Left renal cortex interstitium (tissue), 4 donors: ENCODE results near the gene APBA1. TPM values are rescaled to one million over a fixed set of nuclear protein-coding genes. Genes with fewer than 3 reads are reported as not detected.
"Not testable (repeated sequence)": the region's sequence is repeated elsewhere in the genome, so short reads cannot be mapped to it uniquely, and the experiment has no call there.

Source experiments
- DNase-seq, 4 donors: peaks; one replicate each; pipeline ENCODE4 v3.0.0-alpha.2; 2013; ENCODE audit warnings: low read depth in 4 of 4, low spot score in 2 of 4, missing footprints in 1 of 4
- polyA plus RNA-seq, 4 donors: library from polyadenylated mRNA; unstranded; fragments of 120-200 nt; gene quantifications; one replicate each; pipeline ENCODE4 v1.2.1, GENCODE V29; 2013; ENCODE audit not compliant: insufficient read length in 4 of 4

The APBA1 gene
- polyA plus RNA-seq, 4 donors, result 13.6 to 17.8 (median 16.6) TPM

DNA sequence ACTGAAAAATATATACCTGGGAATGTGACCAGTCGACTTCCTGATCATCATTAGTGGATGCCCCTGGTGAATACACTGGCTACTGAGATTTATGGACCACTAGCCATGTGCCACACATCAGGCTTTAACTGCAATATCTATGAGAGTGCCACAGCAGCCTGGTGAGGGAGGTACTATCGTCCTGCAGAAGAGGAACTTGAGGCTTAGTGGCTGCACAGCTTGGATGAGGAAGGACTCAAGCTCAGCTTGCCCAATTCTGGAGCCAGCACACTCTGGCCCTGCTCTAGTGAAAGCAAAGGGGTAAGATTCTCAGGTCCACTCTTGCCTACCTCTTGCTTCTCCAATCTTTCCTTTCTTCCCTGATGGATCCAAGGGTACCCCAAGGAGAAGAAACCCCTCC lies 217.8 kb downstream of the APBA1 start:
- no peak for DNase-seq

GRCh38 chr9:69453746-69454145 lies 218.4 kb downstream of the APBA1 start:
- no peak for DNase-seq

- DNase-seq, result no peak
Measured at GRCh38 chr9:69452110-69452782, 219.9 kb downstream of the APBA1 start.

DNA sequence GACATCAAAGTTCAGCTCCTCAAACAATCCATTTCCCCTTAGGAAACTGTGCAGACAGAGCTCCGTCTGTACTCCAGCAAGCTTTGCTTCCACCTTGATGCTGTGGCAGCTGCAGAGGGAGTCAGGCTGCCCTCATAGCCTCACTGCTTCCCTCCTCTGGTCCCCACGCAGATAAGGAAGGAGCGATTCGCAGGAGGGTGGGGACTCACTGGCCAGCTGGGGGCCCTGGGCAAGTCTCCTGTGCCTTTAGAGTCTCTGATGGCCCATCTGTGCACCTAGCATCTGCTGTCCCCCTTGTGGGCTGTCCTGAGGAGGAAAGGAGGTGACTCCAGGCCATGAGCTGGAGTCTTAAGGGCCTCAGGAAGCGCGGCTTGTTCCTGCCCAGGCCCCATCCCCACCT lies 225.7 kb downstream of the APBA1 start:
- DNase-seq, result no peak

DNA sequence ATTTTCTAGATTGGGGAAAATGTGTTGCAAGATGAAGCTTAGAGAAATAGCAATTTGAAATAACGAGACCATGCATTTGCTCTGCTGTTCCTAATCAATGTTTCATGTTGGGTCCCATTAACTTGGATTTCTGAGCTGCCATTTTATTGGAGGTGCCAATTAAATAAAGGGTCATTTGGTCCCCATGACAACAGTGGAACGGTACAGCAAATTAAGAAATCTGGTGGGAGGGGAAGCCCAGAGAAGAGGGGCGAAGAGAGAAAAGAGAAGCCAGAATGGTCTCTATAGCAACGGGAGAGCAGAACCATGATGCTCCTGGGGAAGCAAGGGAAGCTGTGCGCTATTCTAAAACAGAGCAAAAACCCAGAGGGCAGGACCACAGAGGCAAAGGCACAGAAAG lies 226.9 kb downstream of the APBA1 start:
- DNase-seq, result no peak

DNA sequence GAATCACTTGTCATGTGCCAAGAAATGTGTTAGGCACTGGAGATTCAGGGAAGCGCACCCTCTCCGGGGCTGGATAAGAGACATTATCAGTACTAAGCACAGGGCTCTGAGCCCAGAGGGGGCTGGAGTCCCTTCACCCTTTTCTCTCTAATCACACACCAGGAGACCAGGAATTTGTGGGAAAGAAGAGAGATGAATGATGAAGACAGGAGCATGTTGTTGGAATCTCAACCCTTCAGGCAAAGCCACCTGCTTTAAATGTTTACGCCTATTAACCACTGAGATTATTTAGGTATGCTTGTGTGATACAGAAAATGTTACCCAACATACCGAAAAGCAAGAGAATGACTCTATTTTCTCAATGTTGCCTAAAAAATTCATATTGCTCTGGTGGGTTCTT lies 227.4 kb downstream of the APBA1 start:
- no peak for DNase-seq

GRCh38 chr9:69444021-69444420 lies 228.2 kb downstream of the APBA1 start:
- DNase-seq, result no peak

DNA sequence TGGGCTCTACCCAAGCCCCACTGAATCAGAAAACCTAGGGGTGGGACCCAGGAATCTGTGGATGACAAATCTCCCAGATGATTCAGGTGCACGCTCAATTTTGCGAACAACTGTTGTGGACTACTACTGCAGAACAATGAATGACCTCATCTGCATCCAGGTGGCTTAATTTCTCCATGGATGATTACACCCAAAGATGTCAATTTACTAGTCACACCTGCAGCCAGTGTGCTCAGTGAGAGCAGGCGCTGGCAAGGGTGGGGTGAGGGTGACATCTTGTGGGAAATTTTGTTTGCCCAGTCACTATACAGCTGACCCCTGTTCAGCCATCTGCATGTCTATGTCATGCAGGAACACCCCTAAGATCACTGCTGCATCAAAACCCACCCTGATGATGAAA lies 229.0 kb downstream of the APBA1 start:
- DNase-seq, result no peak

DNA sequence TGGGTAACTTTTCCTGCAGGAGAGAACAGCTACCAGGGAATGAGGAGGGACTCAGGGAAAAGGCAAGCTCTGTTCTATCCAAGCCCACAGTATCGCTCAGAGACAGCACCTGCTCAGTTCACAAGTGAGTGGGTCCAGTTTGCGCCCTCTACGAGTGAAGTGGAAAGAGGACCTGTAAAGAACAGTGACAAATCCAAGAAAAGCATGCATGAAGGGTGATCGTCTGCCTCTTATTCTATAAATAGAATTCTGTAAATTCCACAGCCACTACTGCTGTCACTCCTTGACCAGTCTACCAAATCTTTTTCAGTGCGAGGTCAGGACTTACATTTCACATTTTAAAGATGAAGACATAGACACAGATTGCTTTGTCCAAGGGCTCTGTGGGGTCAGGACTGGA lies 229.7 kb downstream of the APBA1 start:
- DNase-seq, result no peak

DNA sequence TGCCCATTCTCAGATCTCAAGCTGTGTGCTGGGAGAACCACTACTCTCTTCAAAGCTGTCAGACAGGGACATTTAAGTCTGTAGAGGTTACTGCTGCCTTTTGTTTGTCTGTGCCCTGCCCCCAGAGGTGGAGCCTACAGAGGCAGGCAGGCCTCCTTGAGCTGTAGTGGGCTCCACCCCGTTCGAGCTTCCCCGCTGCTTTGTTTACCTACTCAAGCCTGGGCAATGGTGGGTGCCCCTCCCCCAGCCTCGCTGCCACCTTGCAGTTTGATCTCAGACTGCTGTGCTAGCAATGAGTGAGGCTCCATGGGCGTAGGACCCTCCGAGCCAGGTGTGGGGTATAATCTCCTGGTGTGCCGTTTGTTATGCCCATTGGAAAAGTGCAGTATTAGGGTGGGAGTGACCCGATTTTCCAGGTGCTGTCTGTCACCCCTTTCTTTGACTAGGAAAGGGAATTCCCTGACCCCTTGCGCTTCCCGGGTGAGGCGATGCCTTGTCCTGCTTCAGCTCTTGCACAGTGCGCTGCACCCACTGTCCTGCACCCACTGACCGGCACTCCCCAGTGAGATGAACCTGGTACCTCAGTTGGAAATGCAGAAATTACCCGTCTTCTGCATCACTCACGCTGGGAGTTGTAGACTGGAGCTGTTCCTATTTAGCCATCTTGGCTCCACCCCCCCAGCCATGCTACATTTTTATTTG lies 231.8 kb downstream of the APBA1 start:
- not testable (repeated sequence) for DNase-seq

DNA sequence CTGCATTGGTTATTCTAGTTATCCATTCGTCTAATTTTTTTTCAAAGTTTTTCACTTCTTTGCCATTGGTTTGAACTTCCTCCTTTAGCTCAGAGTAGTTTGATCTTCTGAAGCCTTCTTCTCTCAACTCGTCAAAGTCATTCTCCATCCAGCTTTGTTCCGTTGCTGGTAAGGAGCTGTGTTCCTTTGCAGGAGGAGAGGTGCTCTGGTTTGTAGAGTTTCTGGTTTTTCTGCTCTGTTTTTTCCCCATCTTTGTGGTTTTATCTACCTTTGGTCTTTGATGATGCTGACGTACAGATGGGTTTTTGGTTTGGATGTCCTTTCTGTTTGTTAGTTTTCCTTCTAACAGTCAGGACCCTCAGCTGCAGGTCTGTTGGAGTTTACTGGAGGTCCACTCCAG lies 232.5 kb downstream of the APBA1 start:
- not testable (repeated sequence) for DNase-seq

- no peak for DNase-seq
Measured at GRCh38 chr9:69433968-69434367, 238.2 kb downstream of the APBA1 start.

GRCh38 chr9:69433392-69433791 lies 238.8 kb downstream of the APBA1 start:
- no peak for DNase-seq

GRCh38 chr9:69432623-69433022 lies 239.5 kb downstream of the APBA1 start:
- DNase-seq, result no peak

DNA sequence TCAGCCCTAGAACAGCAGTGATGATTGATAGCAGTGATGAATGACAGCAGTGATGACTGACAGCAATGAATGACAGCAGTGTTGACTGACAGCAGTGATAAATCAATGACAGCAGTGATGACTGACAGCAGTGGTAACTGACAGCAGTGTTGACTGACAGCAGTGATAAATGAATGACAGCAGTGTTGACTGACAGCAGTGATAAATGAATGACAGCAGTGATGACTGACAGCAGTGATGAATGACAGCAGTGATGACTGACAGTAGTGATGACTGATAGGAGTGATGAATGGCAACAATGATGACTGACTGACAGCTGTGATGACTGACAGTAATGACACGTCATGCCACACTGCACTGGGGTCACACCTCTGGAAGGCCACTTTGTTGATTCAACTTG lies 240.4 kb downstream of the APBA1 start:
- no peak for DNase-seq

DNA sequence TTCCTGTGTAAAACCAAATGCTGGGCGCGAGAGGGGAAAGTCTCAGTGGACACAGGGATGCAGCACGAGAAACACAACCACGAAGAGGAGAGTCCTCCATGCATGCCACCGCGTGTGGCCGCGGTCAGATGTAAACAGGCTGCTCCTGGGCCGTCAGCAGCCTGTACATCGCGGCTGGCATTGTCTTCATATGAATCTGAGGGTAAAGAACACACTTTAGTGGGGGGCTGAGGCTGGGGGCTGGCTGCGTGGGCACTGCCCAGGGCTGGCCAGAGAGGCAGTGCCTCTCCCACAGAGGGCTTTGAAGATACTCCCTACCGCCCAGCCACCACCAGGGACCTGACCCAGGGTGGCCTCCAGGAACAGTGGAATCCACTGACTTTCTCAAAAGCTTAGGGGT lies 241.0 kb downstream of the APBA1 start:
- DNase-seq, result no peak

DNA sequence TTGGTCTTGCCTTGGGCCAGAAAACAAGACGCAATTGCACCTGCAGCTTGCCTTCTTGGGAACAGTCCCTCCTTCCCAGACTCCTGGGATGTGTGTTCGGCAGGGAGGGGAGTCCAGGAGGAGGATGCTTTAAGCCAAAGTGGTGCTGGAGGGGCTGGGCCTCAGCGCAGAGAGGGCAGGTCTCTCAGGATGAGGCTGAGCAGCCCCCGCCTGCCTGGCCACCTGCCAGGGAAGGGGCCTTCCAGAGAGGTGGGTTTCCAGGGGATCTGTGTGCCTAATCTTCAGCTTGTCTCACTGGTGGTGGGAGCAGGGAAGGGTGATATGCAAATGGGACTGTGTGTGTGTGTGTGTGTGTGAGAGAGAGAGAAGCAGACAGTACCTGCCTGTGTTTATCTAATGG lies 242.0 kb downstream of the APBA1 start:
- DNase-seq, result no peak

DNA sequence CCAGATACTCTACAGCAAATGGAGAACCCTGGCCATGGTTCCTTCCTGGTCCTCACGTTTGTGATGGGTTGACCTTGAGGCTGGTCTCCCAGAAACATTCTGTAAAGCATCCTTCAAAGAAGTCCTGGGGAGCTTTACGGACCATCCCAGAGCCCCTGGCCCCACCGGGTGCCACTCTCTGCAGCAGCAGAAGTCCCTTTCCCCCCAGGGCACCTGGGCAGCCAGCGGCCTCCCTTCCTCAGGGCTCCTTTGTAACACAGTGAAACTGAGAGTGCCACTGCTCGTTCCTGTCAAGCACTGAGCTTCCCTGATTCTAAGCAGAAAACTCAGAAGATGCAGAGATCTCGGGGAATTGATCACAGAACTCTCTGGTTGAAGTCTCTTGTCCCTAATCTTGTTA lies 242.9 kb downstream of the APBA1 start:
- DNase-seq, result no peak

GRCh38 chr9:69428017-69428785 lies 244.0 kb downstream of the APBA1 start:
- DNase-seq, result no peak

- DNase-seq, result no peak
Measured at GRCh38 chr9:69427286-69427685, 244.9 kb downstream of the APBA1 start.

DNA sequence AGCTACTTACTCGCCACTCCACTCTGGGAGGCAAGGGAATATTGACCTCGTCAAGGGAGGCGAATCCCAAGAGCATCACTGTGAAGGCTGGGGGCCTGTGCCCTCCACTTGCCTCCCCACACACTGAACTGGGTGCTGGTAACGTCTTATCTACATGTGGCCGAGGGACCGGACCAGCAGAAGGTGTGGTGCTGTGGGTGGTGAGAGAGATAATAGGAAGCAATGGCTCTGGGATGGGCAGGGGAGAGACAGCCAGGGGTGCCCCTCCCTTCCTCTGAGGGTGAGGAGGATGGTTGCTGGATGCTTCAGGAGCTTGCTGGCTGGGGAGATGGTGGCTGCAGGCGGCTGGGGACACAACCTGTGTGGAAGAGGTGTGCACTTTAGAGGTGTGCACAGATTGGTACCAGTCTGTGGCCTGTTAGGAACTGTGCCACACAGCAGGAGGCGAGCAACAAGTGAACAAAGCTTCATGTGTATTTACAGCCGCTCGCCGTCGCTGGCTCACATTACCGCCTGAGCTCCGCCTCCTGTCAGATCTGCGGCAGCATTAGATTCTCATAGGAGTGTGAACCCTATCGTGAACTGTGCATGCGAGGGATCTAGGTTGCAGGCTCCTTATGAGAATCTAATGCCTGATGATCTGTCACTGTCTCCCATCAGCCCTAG lies 246.9 kb downstream of the APBA1 start:
- DNase-seq, result no peak
